HEK293 (cell line): ENCODE measurements around the gene SET.
A peak's percentile ranks its signal among the peaks of the same experiment; 100 is the strongest.

Source experiments
- CTCF ChIA-PET: fragments of 350-600 bp; formaldehyde crosslinking; extraction: SDS; loops from one replicate; lab custom pipeline; 2021; ENCODE audit warnings: antibody characterized with exemption; lab: Yijun Ruan, JAX
- POLR2A ChIA-PET: fragments of 300-600 bp; formaldehyde crosslinking; extraction: SDS; loops from one replicate; lab custom pipeline; 2020; ENCODE audit warnings: antibody characterized with exemption, inconsistent platforms; lab: Yijun Ruan, JAX
- H3K27ac ChIP-seq: fragments of 200-500 bp; sonication (Bioruptor generic); 2 replicates; pipeline ENCODE4 v1.5.1; 2014; ENCODE audit warnings: low read depth, low read length, control low read depth, inconsistent platforms; ENCODE audit errors: extremely low read depth
- H3K36me3 ChIP-seq, 2 experiments: fragments of 200-500 bp in 1 of 2; sonication (Bioruptor generic) in 1 of 2; 1 replicate in 1 of 2; 2 replicates in 1 of 2; pipeline ENCODE4 v1.5.1; 2014 to 2017; ENCODE audit warnings: inconsistent platforms in 2 of 2, low read length in 2 of 2; ENCODE audit not compliant: control insufficient read depth in 2 of 2, insufficient read depth in 1 of 2
- H3K4me1 ChIP-seq: fragments of 200-500 bp; sonication (Bioruptor generic); 2 replicates; pipeline ENCODE4 v1.5.1; 2014; ENCODE audit warnings: mild to moderate bottlenecking, low read length, inconsistent platforms; ENCODE audit not compliant: control insufficient read depth, insufficient read depth
- H3K4me3 ChIP-seq: 2 replicates; pipeline ENCODE4 v1.5.1; 2011; ENCODE audit warnings: low read depth, mild to moderate bottlenecking, control low read depth, low read length, moderate library complexity
- H3K9me3 ChIP-seq: fragments of 200-500 bp; sonication (Bioruptor generic); 2 replicates; pipeline ENCODE4 v1.5.1; 2014; ENCODE audit warnings: low read depth, low read length, inconsistent platforms; ENCODE audit not compliant: control insufficient read depth, insufficient read depth
- EGR2 ChIP-seq: fragments of 450-650 bp; formaldehyde crosslinking; IDR thresholded peaks from 2 replicates; pipeline ENCODE4 v1.5.1; 2016; ENCODE audit warnings: low read depth, missing biosample characterization, missing genetic modification characterization
- KLF1 ChIP-seq: fragments of 450-650 bp; formaldehyde crosslinking; IDR thresholded peaks from 2 replicates; pipeline ENCODE4 v1.5.1; 2016; ENCODE audit warnings: missing biosample characterization, missing genetic modification characterization
- KLF7 ChIP-seq: fragments of 450-650 bp; formaldehyde crosslinking; IDR thresholded peaks from 2 replicates; pipeline ENCODE4 v1.5.1; 2016; ENCODE audit warnings: missing biosample characterization, missing genetic modification characterization, borderline replicate concordance
- KLF8 ChIP-seq: fragments of 450-650 bp; formaldehyde crosslinking; IDR thresholded peaks from 2 replicates; pipeline ENCODE4 v1.5.1; 2016; ENCODE audit warnings: missing biosample characterization, missing genetic modification characterization
- KLF9 ChIP-seq: fragments of 450-650 bp; formaldehyde crosslinking; IDR thresholded peaks from 2 replicates; pipeline ENCODE4 v1.5.1; 2016; ENCODE audit warnings: missing biosample characterization, missing genetic modification characterization, low read depth
- SCRT1 ChIP-seq: fragments of 450-650 bp; formaldehyde crosslinking; IDR thresholded peaks from 2 replicates; pipeline ENCODE4 v1.5.1; 2016; ENCODE audit warnings: missing biosample characterization, missing genetic modification characterization, borderline replicate concordance
- ZBTB1 ChIP-seq: fragments of 450-650 bp; formaldehyde crosslinking; IDR thresholded peaks from 2 replicates; pipeline ENCODE4 v1.5.1; 2016; ENCODE audit warnings: missing biosample characterization, missing genetic modification characterization
- ZBTB26 ChIP-seq: fragments of 450-650 bp; formaldehyde crosslinking; optimal IDR thresholded peaks from 2 replicates; pipeline ENCODE3; 2016; ENCODE audit warnings: missing biosample characterization, mild to moderate bottlenecking, missing genetic modification characterization
- ZNF138 ChIP-seq: fragments of 450-650 bp; formaldehyde crosslinking; IDR thresholded peaks from 2 replicates; pipeline ENCODE4 v1.5.1; 2016; ENCODE audit warnings: missing biosample characterization, missing genetic modification characterization, borderline replicate concordance
- ZNF2 ChIP-seq: fragments of 450-650 bp; formaldehyde crosslinking; IDR thresholded peaks from 2 replicates; pipeline ENCODE4 v1.5.1; 2016; ENCODE audit warnings: missing biosample characterization, missing genetic modification characterization
- ZNF239 ChIP-seq: fragments of 450-650 bp; formaldehyde crosslinking; IDR thresholded peaks from 2 replicates; pipeline ENCODE4 v1.5.1; 2016; ENCODE audit warnings: missing biosample characterization, missing genetic modification characterization
- ZNF26 ChIP-seq: fragments of 450-650 bp; formaldehyde crosslinking; IDR thresholded peaks from 2 replicates; pipeline ENCODE4 v1.5.1; 2016; ENCODE audit warnings: missing biosample characterization, missing genetic modification characterization
- ZNF341 ChIP-seq: fragments of 450-650 bp; formaldehyde crosslinking; IDR thresholded peaks from 2 replicates; pipeline ENCODE4; 2016; ENCODE audit warnings: low read depth, missing biosample characterization, missing genetic modification characterization
- ZNF558 ChIP-seq: fragments of 450-650 bp; formaldehyde crosslinking; IDR thresholded peaks from 2 replicates; pipeline ENCODE4 v1.5.1; 2016; ENCODE audit warnings: missing biosample characterization, missing genetic modification characterization
- ZNF560 ChIP-seq: fragments of 450-650 bp; formaldehyde crosslinking; IDR thresholded peaks from 2 replicates; pipeline ENCODE4 v1.5.1; 2017; ENCODE audit warnings: missing biosample characterization, missing genetic modification characterization, borderline replicate concordance
- ZNF571 ChIP-seq: fragments of 450-650 bp; formaldehyde crosslinking; IDR thresholded peaks from 2 replicates; pipeline ENCODE4 v1.5.0; 2017; ENCODE audit warnings: missing biosample characterization, missing genetic modification characterization
- ZNF626 ChIP-seq: fragments of 450-650 bp; sonication (Bioruptor Pico); formaldehyde crosslinking; IDR thresholded peaks from 2 replicates; pipeline ENCODE4 v1.5.1; 2018; ENCODE audit warnings: missing biosample characterization, missing genetic modification characterization, inconsistent platforms
- ZNF660 ChIP-seq: fragments of 450-650 bp; IDR thresholded peaks from 2 replicates; pipeline ENCODE4 v1.5.1; 2018; ENCODE audit warnings: missing biosample characterization, mild to moderate bottlenecking, missing genetic modification characterization
- ZNF701 ChIP-seq: fragments of 450-650 bp; formaldehyde crosslinking; IDR thresholded peaks from 2 replicates; pipeline ENCODE4 v1.5.1; 2016; ENCODE audit warnings: missing biosample characterization, missing genetic modification characterization
- ZNF76 ChIP-seq: fragments of 450-650 bp; formaldehyde crosslinking; IDR thresholded peaks from 2 replicates; pipeline ENCODE4; 2016; ENCODE audit warnings: low read depth, missing biosample characterization, missing genetic modification characterization, borderline replicate concordance
- ZNF837 ChIP-seq: fragments of 450-650 bp; formaldehyde crosslinking; IDR thresholded peaks from 2 replicates; pipeline ENCODE4 v1.5.1; 2016; ENCODE audit warnings: missing biosample characterization, missing genetic modification characterization
- ZSCAN30 ChIP-seq: fragments of 450-650 bp; IDR thresholded peaks from 2 replicates; pipeline ENCODE4 v1.5.1; 2018; ENCODE audit warnings: missing biosample characterization, mild to moderate bottlenecking, missing genetic modification characterization, moderate library complexity
- TF ChIP-seq, protein P1 (sequence below): fragments of 450-650 bp; formaldehyde crosslinking; IDR thresholded peaks from 2 replicates; pipeline ENCODE4 v1.5.1; 2016; ENCODE audit warnings: missing biosample characterization, missing genetic modification characterization
- TF ChIP-seq, protein P2 (sequence below): fragments of 450-650 bp; formaldehyde crosslinking; conservative IDR thresholded peaks from 2 replicates; pipeline ENCODE4 v1.5.1; 2016; ENCODE audit warnings: low read depth, missing biosample characterization, missing genetic modification characterization
- TF ChIP-seq, protein P3 (sequence below): fragments of 450-650 bp; formaldehyde crosslinking; IDR thresholded peaks from 2 replicates; pipeline ENCODE4 v1.5.1; 2016; ENCODE audit warnings: missing biosample characterization, missing genetic modification characterization

Gene SET

GRCh38 chr9:128702949-128703615, 14.1 kb downstream of the SET start:
- H3K27ac ChIP-seq = peak overlapping the region; percentile 80
- no peaks in the 10 kb centered on the region for H3K4me1 ChIP-seq
- CTCF ChIA-PET = interaction anchor here (1.3 to 1.4 kb wide), 2 partner anchors 12 to 68 kb away, joined by 3 read pairs; no protein-coding TSS in a partner anchor
- H3K4me3 ChIP-seq = peak overlapping the region; percentile 79
- no peaks in the 10 kb centered on the region for H3K9me3 ChIP-seq
- peaks cover 0 to 27% of the 10 kb centered on the region in 2 experiments; a peak in 2 of 3 replicates for H3K36me3 ChIP-seq
- POLR2A ChIA-PET = interaction anchor here (0.6 to 3.7 kb wide), 2 partner anchors 21 to 83 kb away, joined by 3 to 22 read pairs; partner anchors contain the start of gene ZDHHC12
- TF ChIP-seq KLF9 (tag by site-specific recombination) (peak; percentile 75), ZNF560 (tag by site-specific recombination) (no peak), KLF7 (tag by site-specific recombination) (peak; percentile 58; the same call in 1 of the 2 replicates), ZBTB1 (tag by site-specific recombination) (no peak), ZNF837 (tag by site-specific recombination) (no peak), ZNF76 (tag by site-specific recombination) (peak; percentile 84), ZNF660 (tag by site-specific recombination) (no peak), EGR2 (tag by site-specific recombination) (peak; percentile 81), SCRT1 (tag by site-specific recombination) (no peak), ZSCAN30 (tag by site-specific recombination) (peak; percentile 61), ZNF571 (tag by site-specific recombination) (no peak), KLF8 (tag by site-specific recombination) (peak; percentile 78), ZBTB26 (tag by site-specific recombination) (peak; percentile 52), KLF1 (tag by site-specific recombination) (peak; percentile 97), ZNF26 (tag by site-specific recombination) (no peak), ZNF2 (tag by site-specific recombination) (no peak), ZNF341 (tag by site-specific recombination) (peak; percentile 55; the same call in 1 of the 2 replicates), ZNF239 (tag by site-specific recombination) (no peak), ZNF701 (tag by site-specific recombination) (no peak), ZNF626 (no peak), ZNF558 (tag by site-specific recombination) (no peak), ZNF138 (no peak)
- TF ChIP-seq, protein P1, sequence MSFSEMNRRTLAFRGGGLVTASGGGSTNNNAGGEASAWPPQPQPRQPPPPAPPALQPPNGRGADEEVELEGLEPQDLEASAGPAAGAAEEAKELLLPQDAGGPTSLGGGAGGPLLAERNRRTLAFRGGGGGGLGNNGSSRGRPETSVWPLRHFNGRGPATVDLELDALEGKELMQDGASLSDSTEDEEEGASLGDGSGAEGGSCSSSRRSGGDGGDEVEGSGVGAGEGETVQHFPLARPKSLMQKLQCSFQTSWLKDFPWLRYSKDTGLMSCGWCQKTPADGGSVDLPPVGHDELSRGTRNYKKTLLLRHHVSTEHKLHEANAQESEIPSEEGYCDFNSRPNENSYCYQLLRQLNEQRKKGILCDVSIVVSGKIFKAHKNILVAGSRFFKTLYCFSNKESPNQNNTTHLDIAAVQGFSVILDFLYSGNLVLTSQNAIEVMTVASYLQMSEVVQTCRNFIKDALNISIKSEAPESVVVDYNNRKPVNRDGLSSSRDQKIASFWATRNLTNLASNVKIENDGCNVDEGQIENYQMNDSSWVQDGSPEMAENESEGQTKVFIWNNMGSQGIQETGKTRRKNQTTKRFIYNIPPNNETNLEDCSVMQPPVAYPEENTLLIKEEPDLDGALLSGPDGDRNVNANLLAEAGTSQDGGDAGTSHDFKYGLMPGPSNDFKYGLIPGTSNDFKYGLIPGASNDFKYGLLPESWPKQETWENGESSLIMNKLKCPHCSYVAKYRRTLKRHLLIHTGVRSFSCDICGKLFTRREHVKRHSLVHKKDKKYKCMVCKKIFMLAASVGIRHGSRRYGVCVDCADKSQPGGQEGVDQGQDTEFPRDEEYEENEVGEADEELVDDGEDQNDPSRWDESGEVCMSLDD = peak; percentile 90
- TF ChIP-seq, protein P2, sequence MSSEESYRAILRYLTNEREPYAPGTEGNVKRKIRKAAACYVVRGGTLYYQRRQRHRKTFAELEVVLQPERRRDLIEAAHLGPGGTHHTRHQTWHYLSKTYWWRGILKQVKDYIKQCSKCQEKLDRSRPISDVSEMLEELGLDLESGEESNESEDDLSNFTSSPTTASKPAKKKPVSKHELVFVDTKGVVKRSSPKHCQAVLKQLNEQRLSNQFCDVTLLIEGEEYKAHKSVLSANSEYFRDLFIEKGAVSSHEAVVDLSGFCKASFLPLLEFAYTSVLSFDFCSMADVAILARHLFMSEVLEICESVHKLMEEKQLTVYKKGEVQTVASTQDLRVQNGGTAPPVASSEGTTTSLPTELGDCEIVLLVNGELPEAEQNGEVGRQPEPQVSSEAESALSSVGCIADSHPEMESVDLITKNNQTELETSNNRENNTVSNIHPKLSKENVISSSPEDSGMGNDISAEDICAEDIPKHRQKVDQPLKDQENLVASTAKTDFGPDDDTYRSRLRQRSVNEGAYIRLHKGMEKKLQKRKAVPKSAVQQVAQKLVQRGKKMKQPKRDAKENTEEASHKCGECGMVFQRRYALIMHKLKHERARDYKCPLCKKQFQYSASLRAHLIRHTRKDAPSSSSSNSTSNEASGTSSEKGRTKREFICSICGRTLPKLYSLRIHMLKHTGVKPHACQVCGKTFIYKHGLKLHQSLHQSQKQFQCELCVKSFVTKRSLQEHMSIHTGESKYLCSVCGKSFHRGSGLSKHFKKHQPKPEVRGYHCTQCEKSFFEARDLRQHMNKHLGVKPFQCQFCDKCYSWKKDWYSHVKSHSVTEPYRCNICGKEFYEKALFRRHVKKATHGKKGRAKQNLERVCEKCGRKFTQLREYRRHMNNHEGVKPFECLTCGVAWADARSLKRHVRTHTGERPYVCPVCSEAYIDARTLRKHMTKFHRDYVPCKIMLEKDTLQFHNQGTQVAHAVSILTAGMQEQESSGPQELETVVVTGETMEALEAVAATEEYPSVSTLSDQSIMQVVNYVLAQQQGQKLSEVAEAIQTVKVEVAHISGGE (tag by site-specific recombination) = peak; percentile 89
- TF ChIP-seq, protein P3, sequence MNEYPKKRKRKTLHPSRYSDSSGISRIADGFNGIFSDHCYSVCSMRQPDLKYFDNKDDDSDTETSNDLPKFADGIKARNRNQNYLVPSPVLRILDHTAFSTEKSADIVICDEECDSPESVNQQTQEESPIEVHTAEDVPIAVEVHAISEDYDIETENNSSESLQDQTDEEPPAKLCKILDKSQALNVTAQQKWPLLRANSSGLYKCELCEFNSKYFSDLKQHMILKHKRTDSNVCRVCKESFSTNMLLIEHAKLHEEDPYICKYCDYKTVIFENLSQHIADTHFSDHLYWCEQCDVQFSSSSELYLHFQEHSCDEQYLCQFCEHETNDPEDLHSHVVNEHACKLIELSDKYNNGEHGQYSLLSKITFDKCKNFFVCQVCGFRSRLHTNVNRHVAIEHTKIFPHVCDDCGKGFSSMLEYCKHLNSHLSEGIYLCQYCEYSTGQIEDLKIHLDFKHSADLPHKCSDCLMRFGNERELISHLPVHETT = no peak
